ENCODE results near the gene SPANXB1. TPM values are rescaled to one million over a fixed set of nuclear protein-coding genes. Genes with fewer than 3 reads are reported as not detected.

The SPANXB1 gene
- total and polyA plus RNA-seq, 2 of the 4 experiments (the other 2 are of a cell fraction), result not detected

Other genes with a start within 250 kb of the SPANXB1 start
- 5.4 and 7.2 TPM in 2 replicates for gene LDOC1, start 174.5 kb downstream of the SPANXB1 start, total RNA-seq (2012; rRNA removed)
- gene LDOC1, start 174.5 kb downstream of the SPANXB1 start, polyA plus RNA-seq (2012; rRNA removed), result 52.1 and 60.0 TPM in 2 replicates
- gene SPANXC, start 239.9 kb downstream of the SPANXB1 start, total RNA-seq (2012; rRNA removed), result not detected in 2 replicates
- gene SPANXC, start 239.9 kb downstream of the SPANXB1 start, polyA plus RNA-seq (2012; rRNA removed), result not detected in 2 replicates

Measured in IMR-90 (cell line).